A673 (cell line): ENCODE data around the gene ZNF487. TPM values are rescaled to one million over a fixed set of nuclear protein-coding genes. Genes with fewer than 3 reads are reported as not detected.

Source experiments
- BruUV-seq: library from RNA; stranded (reverse); fragments of 400-500 nt; replicated peaks from 2 replicates; lab custom pipeline; 2021; lab: Mats Ljungman, UMichigan
- CTCF ChIA-PET: fragments of 300-600 bp; sonication (Branson Sonifier 250); formaldehyde crosslinking; loops from one replicate; lab custom pipeline; 2022; ENCODE audit warnings: antibody characterized with exemption; lab: Charles Lee
- POLR2A ChIA-PET: fragments of 300-600 bp; sonication (Branson Sonifier 250); formaldehyde crosslinking; loops from one replicate; lab custom pipeline; 2022; ENCODE audit warnings: antibody characterized with exemption; ENCODE audit not compliant: low non-redundant PET; lab: Charles Lee
- DNase-seq: peaks from one replicate; pipeline ENCODE4 v3.0.0-alpha.2; 2015; ENCODE audit warnings: low spot score
- H3K27ac ChIP-seq: fragments of 200-600 bp; sonication (generic); 2 replicates; pipeline ENCODE4 v1.5.1; 2016; ENCODE audit warnings: mixed run types, low read depth, mild to moderate bottlenecking, mixed read lengths, antibody characterized with exemption, low read length; ENCODE audit not compliant: poor library complexity, severe bottlenecking
- H3K27me3 ChIP-seq: fragments of 200-600 bp; sonication (generic); replicated peaks from 2 replicates; pipeline ENCODE4 v1.6.1; 2017; ENCODE audit warnings: mixed run types, low read depth, mild to moderate bottlenecking, mixed read lengths, antibody characterized with exemption, low read length; ENCODE audit not compliant: insufficient read depth, poor library complexity
- H3K36me3 ChIP-seq: fragments of 200-600 bp; sonication (generic); 2 replicates; pipeline ENCODE4 v1.6.1; 2016; ENCODE audit warnings: mixed run types, mild to moderate bottlenecking, mixed read lengths, antibody characterized with exemption, low read length; ENCODE audit not compliant: insufficient read depth, poor library complexity, severe bottlenecking
- H3K4me1 ChIP-seq: fragments of 200-600 bp; sonication (generic); 2 replicates; pipeline ENCODE4 v1.6.1; 2017; ENCODE audit warnings: mixed run types, mild to moderate bottlenecking, mixed read lengths, antibody characterized with exemption, low read length; ENCODE audit not compliant: insufficient read depth, poor library complexity, severe bottlenecking
- H3K4me3 ChIP-seq: fragments of 200-600 bp; sonication (generic); 2 replicates; pipeline ENCODE4 v1.5.1; 2016; ENCODE audit warnings: low read depth, mixed run types, mild to moderate bottlenecking, mixed read lengths, low read length; ENCODE audit not compliant: poor library complexity, severe bottlenecking
- H3K9me3 ChIP-seq: fragments of 200-600 bp; sonication (generic); 2 replicates; pipeline ENCODE4 v1.6.1; 2016; ENCODE audit warnings: mixed run types, low read depth, mild to moderate bottlenecking, mixed read lengths, antibody characterized with exemption, low read length; ENCODE audit not compliant: poor library complexity, severe bottlenecking
- CTCF ChIP-seq: fragments of 300-800, 200-600 bp; sonication (generic); conservative IDR thresholded peaks from 2 replicates; pipeline ENCODE4 v1.5.1; 2017; ENCODE audit warnings: low read depth, mild to moderate bottlenecking, antibody characterized with exemption, low read length, moderate library complexity, mixed read lengths
- EZH2 ChIP-seq: fragments of 200-600 bp; sonication (generic); IDR thresholded peaks from 2 replicates; pipeline ENCODE4 v1.6.1; 2017; ENCODE audit warnings: borderline replicate concordance, low read depth, mild to moderate bottlenecking, mixed read lengths, antibody characterized with exemption, low read length; ENCODE audit not compliant: poor library complexity, severe bottlenecking
- intact Hi-C: fragments of 100-400 bp; cut with micrococcal nuclease; formaldehyde crosslinking; loops from one replicate; pipeline ENCODE4 v1.10.0; 2022; ENCODE audit not compliant: unreplicated experiment
- total RNA-seq: library from RNA; stranded (reverse); gene quantifications from 2 replicates; pipeline ENCODE4 v1.2.3, GENCODE V29; 2021

The ZNF487 gene
- total RNA-seq, 1 experiment from 2014 or later: 1.3 TPM

- peak; percentile 97 for DNase-seq
- Histone ChIP-seq H3K27me3 (no peaks in the 10 kb centered on the region), H3K27ac (peak within 1 kb of the TSS; percentile 98), H3K4me3 (peak within 1 kb of the TSS; percentile 91), H3K9me3 (no peaks in the 10 kb centered on the region), H3K4me1 (peaks cover 29% of the 10 kb centered on the region), H3K36me3 (no peaks in the 10 kb centered on the region)
- ChIA-PET POLR2A (no interaction called here), CTCF (no interaction called here)
- intact Hi-C loops: loop anchor here (1.0 kb wide), 1 partner anchor 11 kb away; no protein-coding TSS in a partner anchor
- TF ChIP-seq CTCF (no peak), EZH2 (no peak)
- no TSS peak for BruUV-seq
Observed at GRCh38 chr10:43408710-43409384, 28.1 kb upstream of the ZNF487 start, which contains the start of gene HNRNPF. Gene HNRNPF (minus strand): TSS chr10:43409186. CDS start chr10:43387884, 21,302 bp downstream.

- POLR2A ChIA-PET: no interaction called here
- no peak for TF ChIP-seq EZH2
- no peak for TF ChIP-seq CTCF
- no peaks in the 10 kb centered on the region for H3K9me3 ChIP-seq
- CTCF ChIA-PET: no interaction called here
- no peak for DNase-seq
- intact Hi-C loops: no loop called here
- TSS peak; percentile 74 for BruUV-seq
- H3K4me3 ChIP-seq: peak overlapping the region; percentile 91
- H3K4me1 ChIP-seq: peaks cover 22% of the 10 kb centered on the region
- peak overlapping the region; percentile 98 for H3K27ac ChIP-seq
- no peaks in the 10 kb centered on the region for H3K27me3 ChIP-seq
- no peaks in the 10 kb centered on the region for H3K36me3 ChIP-seq
Observed at GRCh38 chr10:43409385-43410109, 27.4 kb upstream of the ZNF487 start.

- BruUV-seq: no TSS peak
- ChIA-PET CTCF (no interaction called here), POLR2A (no interaction called here)
- Histone ChIP-seq H3K4me1 (peaks cover 14% of the 10 kb centered on the region), H3K36me3 (no peaks in the 10 kb centered on the region), H3K4me3 (no peak overlapping the region), H3K27ac (no peak overlapping the region), H3K9me3 (no peaks in the 10 kb centered on the region), H3K27me3 (no peaks in the 10 kb centered on the region)
- no peak for DNase-seq
- intact Hi-C loops: no loop called here
- TF ChIP-seq CTCF (no peak), EZH2 (no peak)
Observed at GRCh38 chr10:43410345-43410744, 26.6 kb upstream of the ZNF487 start.
